ENCODE data around the gene MT1A.

MT1A gene

DNA sequence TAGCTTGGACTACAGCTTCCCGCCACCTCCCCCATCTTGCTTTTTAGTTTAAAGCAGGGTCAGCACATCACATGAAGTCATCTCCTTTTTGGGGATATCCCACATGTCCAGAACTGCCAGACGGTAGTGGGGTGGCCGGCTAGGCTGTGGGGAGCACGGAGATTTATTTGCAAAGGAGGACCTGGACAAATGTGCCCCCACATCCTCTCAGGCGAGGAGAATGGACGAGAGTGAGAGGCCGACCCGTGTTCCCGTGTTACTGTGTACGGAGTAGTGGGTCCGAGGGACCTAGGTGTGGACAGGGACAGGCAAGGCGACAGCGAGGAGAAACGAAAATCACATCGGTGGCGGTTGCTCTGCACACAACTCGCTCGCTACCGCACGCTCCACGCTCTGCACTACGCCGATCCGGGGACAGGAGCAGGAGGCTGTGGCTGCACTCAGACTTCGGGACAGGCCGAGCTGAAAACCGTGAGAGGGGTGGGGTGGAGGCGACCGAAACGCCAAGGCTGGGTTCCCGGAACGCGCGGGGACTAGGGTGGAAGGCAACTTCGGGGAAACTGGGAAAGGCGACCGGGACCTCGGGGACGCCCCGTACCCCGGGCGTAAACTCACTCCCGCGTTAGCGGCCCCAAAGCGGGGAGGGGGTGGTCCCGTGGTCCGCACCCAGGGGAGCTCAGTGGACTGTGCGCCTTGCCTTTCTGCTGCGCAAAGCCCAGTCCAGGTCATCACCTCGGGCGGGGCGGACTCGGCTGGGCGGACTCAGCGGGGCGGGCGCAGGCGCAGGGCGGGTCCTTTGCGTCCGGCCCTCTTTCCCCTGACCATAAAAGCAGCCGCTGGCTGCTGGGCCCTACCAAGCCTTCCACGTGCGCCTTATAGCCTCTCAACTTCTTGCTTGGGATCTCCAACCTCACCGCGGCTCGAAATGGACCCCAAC lies at the start of gene MT1A:
Gene MT1A (plus strand): TSS at position 853 of the 937 bp plus-strand sequence. CDS start 73 bp downstream, at position 926.
- DNase-seq: no peak

DNA sequence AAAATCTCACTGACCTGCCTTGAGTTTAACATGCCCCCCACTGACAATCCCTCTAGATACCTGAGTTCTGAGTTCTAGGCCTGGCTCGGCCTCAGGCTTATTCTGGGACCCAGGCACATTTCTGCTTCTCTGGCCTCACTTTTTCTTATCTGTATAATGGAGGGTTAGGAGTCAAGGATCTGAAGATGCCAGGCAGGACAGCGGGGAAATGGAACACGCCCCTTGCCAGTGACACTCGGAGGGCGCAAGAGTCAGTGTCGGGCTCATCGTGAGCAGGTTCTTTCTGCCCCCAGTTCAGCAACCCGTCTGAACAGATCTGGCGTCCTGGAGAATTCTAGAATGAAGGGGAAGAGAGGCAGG lies 49.7 kb upstream of the MT1A start:
- DNase-seq: no peak

DNA sequence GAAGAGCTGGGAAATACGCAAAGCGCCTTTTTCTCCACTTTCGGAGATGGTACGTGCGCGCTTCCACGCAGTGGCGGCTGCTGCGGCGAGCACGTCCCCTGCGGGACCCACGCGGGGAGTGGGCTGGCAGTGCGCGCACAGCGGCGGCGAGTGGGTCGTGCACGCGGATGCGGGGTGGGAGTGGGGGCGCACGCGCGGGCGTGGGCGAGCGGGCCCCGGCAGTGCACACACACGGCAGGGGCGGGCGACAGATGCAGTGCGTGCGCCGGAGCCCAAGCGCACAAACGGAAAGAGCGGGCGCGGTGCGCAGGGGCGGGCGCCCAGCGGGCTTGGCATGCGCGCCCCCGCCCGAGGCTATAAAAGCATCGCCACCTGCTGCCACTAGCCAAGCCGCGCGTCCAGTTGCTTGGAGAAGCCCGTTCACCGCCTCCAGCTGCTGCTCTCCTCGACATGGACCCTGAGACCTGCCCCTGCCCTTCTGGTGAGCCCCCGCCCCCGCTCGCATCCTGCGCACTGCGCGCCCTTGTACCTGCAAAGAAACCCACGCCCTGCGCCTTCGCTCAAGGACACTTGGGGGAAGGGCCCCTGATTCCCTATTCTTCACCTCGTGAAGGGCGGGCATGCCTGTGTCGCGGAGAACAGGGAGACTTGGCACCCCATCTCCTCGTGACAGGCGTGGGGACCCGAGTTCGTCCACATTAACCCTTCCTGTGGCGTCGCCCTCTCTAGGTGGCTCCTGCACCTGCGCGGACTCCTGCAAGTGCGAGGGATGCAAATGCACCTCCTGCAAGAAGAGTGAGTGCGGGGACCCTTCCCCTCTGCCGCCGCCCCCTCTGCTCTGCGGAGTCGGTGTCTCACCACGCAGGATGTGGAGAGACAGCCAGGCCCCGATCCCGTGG lies 49.1 kb upstream of the MT1A start, which contains the start of gene MT3:
Gene MT3 (plus strand): TSS at position 388 of the 899 bp plus-strand sequence. CDS start 63 bp downstream, at position 451.
- DNase-seq: no peak

DNA sequence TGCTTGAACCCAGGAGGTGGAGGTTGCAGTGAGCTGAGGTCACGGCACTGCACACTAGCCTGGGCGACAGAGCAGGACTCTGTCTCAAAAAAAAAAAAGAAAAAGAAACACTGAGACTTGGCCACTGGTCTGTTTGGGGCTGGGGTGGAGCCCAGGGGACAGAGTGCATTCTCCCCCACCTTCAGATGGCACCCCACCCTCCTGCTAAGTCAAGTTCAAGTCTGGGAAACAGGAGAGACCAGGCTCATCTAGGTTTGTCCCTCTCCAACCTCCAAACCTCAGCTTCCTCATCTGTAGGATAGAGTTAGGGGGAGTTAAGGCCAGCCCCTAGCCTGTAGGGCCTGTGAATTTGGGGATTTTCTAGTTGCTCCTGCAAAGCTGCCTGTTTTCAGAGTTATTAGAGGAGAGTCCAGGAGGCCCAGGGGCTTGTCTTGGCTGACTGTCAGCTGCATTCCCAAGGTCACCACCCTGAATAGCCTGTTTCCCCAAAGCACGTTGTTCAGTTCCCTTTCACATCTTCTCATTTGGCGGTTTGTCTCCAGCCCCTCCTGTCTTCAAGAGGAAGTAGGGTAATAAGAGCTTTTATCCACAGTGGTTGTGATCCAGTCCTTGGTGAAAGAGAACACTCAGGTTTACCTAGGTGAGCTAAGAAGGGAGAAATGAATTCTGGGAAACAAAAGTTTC lies 46.9 kb upstream of the MT1A start:
- peak; percentile 62 to 64 for DNase-seq

DNA sequence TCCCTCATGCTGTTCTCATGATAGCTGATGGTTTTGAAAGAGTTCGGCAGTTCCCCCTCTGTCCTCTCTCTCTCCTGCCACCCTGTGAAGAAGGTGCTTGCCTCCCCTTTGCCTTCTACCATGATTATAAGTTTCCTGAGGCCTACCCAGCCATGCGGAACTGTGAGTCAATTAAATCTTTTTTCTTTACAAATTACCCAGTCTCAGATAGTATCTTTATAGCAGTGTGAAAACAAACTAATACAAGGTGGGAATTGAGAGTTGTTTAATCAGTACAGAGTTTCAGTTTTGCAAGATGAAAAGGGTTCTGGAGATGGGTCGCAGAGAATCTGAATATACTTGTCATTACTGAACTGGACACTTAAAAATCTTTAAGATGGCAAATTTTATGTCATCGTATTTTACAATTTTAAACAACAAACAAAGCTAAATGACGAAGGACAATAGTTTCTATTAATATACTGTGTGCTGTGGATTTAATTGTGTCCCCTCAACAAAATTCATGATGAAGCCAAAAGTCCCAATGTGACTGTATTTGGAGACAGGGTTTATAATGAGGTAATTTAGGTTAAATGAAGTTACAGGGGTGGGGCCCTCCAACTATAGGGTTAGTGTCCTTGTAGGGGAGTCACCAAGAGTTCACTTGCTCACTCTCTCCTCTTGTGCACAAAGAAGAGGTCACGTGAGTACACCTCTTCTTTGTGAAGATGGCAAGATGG lies 44.7 kb upstream of the MT1A start:
- DNase-seq: no peak

DNA sequence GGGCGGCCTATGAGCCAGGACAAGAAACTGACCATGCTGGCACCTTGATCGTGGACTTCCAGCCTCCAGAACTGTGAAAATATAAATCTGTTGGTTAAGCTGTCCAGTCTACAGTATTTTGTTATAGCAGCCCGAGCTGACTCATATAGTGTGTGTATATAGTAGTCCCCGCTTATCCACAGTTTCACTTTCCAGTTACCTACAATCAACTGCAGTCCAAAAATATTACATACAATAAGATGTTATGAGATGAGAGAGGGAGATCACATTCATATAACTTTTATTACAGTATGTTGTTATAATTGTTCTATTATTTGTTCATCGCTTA lies 44.2 kb upstream of the MT1A start:
- no peak for DNase-seq

DNA sequence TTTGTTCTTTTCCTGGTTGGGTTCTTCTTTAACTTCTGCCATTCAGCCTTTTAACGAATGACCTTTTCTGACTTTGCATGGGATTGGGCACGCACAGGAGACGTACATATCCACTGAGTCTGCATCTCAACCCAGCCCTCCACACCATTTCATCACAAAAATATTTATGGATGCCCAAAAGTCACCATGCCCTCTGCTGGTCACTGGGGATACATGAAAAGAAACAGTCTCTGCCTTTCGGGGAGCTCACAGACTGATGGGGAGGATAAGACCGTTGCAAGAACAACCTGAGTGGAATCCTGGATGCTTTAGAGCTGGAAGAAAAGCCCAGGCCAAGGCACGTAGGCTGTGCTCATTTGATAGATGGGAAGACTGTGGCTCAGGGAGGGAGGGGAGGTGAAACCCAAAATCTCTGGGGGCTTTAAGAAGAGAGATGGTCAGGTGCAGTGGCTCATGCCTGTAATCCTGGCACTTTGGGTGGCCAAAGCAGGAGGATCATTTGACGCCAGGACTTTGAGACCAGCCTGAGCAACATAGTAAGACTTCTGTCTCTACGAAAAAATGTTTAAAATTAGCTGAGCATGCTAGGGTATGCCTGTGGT lies 38.0 kb upstream of the MT1A start:
- peak; percentile 38 to 52 for DNase-seq

DNA sequence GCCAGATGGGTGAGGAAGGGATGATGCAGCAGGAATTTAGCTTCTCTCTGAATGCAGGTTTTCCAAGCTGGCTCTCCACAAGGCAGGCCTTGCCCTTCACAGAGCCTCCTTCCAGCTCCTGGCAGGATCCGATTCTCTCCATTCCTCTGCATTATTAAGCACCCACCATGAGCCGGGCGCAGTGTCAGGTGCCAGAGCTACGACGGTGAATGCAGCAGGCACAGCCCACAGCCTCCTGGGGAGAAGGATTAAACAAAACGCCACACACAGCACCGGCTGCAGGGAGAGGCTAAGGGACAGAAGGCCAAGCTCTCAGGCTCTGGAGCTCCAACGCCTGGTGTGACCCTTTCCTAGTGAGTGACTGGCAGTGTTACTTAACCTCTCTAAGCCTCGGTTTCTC lies 37.1 kb upstream of the MT1A start:
- DNase-seq: no peak

DNA sequence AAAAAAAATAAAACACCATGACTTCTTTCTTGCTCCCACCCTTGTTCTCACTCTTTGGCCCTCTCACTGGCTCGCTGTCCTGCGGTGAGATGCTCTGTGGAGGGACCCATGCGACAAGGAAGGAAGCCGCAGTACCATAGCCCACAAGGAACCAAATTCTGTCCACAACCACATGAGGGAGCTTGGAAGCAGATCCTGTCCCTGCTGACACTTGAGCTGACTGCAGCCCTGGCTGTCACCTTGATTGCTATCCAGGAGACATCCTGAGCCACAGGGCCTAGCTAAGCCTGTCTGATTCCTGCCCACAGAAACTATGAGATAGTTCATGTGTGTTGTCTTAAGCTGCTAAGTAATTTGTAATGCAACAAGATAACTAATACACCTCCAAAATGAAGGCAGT lies 34.9 kb upstream of the MT1A start:
- DNase-seq: peak; percentile 28 to 34

DNA sequence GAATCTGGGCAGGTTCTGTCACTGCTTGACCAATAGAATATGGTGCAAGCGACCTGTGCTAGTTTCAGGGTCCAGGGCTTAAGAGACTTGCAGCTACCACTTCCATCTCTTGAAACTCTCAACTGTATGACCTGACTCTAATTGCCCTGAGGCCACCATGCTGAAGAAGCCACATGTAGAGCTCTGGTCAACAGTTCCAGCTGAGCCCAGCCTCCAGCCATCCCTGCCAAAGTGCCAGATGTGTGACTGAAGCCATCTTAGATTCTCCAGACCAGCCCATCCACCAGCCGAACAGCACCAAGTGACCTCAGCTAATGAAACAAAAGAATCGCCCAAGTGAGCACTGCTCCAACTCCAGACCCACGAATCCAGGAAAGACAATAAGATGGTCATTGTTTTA lies 33.5 kb upstream of the MT1A start:
- DNase-seq: no peak

DNA sequence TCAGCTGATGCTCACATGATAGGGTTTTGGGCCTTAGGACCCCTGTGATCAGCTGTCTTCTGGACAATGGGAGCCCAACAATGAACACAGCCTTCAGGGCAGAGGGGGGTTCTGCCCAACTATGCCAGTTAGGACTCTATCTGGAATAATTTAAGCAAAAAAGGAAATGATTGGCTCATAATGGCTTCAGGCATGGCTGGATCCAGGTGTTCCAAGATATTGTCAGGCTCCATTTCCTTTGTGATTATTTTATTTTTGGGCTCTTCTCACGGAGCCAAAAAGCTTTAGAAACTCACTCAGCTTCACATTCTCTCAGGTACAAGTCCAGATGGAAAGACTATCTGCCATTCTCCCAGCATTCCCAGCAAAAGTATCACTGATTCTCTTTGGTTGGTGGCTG lies 33.0 kb upstream of the MT1A start:
- no peak for DNase-seq

DNA sequence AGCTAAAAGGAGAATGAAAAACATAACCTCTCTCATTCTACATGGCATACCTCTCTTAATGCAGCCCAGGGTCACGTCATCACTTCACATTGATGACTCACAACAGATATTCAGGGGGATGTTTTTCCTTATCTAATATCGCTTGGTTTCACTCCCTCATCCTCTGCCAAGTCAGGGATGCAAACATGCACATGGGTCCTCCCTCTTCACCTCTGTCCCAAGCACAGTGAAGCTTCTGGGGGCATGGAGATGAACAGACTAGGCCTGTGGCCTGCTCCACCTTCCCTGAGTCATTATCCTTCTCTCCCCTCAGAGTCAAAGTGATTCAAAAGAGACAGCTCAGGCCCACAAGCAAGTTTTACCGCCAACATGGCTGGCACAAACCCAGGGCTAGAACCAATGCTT lies 32.4 kb upstream of the MT1A start:
- no peak for DNase-seq

DNA sequence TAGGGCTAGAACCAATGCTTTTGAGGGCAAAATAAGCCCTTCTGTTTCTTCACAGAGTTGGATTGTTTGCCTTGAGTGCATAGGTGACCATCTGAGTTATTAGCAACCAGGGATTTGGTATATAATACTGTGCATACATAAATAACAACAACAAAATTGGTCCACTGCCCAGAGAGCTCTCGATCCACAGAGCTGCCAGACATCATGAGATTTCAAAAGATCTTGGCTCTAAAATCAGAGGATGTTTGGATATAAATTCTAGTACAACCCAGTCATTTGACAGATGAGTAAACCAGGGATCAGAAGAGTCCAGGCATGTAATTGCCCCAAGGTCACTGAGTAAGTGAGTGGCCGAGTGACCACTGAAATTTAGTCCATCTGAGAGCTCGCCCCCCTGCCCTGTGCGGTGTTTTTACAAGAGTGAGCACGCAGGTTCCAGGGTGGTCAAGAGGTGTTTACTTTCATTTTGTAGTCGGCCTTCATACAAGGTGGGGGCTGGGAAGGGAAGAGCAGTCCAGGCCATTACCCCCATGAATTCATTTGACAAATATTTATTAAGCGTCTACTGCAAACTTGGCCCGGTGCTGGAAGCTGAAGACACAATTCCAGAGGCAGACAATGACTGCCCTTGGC lies 31.9 kb upstream of the MT1A start:
- DNase-seq: no peak

DNA sequence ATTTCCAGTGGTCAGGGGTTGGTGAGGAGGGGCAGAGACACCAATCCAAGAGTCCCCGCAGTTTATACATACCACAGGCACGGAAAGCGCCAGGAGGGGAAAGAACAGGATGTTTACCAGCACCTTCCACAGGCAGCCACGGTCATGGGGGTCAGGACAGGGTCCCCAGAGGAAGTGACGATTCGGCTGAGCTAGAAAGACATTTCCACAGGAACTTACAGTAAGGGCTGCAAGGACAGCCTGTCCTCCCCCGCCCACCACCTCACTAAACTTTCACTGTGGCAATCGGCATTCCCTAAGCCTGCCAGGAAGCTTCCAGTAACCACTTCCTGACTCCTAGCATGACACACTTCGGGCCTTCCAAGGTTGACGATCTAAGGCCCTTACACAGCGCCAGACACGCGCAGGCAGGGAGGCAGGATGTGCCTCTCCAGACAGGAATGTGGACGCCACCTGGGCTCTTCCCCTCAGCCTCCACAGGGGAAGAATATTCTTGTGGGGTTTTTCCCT lies 31.3 kb upstream of the MT1A start:
- no peak for DNase-seq

DNA sequence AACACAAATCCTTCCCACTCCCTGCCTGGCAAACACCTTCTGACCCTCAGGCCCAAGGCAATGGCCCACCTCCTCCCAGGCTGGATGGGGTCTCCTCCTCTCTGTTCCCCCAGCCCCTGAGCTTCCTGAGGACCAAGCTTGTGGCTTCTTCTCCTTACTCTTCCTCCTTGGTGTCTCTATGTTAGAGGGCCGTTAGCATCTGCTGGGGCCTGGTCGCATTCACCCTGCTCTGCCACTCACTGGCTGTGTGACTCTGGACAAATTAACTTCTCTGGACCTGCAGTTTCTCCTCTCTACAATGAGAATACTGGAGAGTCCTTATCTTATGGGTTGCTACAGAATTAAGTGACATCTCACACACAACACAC lies 30.8 kb upstream of the MT1A start:
- DNase-seq: no peak

DNA sequence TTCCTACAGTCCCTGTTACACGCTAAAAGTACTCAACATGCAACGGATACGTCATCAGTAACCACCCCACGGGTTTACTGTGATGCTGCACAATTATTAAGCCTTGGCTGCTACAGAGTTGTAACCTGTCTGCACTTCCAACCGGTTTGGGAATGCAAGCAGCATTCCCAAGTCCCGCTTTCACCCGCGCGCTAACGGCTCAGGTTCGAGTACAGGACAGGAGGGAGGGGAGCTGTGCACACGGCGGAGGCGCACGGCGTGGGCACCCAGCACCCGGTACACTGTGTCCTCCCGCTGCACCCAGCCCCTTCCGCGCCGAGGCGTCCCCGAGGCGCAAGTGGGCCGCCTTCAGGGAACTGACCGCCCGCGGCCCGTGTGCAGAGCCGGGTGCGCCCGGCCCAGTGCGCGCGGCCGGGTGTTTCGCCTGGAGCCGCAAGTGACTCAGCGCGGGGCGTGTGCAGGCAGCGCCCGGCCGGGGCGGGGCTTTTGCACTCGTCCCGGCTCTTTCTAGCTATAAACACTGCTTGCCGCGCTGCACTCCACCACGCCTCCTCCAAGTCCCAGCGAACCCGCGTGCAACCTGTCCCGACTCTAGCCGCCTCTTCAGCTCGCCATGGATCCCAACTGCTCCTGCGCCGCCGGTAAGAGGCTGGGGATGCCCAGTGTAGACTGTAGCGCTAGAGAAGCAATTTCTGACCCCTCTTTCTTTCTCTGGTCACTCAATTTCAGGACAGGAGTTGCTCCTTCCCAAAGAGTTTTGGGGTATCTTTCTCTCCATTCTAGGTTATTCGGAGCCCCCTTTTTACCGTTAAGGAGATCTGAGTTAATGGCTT lies 30.2 kb upstream of the MT1A start, which contains the start of gene MT2A:
Gene MT2A (plus strand): TSS at position 542 of the 833 bp plus-strand sequence. CDS start 72 bp downstream, at position 614.
- DNase-seq: peak; percentile 96 to 98

DNA sequence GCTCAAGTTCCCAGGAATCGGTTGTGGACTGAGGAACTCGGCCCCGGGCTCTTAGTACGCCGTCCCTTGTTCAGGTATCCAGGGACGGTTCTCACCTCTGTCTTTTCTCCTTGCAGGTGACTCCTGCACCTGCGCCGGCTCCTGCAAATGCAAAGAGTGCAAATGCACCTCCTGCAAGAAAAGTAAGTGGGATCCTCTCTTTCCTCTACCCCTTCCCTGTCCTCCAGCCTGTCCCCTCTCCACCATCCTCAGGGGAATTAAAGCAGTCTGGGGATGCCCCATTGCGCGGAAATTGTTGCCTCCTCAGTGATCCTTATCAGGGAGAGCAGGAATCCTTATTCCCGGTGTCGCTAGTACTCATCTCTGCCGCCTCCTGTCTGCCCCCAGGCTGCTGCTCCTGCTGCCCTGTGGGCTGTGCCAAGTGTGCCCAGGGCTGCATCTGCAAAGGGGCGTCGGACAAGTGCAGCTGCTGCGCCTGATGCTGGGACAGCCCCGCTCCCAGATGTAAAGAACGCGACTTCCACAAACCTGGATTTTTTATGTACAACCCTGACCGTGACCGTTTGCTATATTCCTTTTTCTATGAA lies 29.5 kb upstream of the MT1A start:
- DNase-seq: no peak

DNA sequence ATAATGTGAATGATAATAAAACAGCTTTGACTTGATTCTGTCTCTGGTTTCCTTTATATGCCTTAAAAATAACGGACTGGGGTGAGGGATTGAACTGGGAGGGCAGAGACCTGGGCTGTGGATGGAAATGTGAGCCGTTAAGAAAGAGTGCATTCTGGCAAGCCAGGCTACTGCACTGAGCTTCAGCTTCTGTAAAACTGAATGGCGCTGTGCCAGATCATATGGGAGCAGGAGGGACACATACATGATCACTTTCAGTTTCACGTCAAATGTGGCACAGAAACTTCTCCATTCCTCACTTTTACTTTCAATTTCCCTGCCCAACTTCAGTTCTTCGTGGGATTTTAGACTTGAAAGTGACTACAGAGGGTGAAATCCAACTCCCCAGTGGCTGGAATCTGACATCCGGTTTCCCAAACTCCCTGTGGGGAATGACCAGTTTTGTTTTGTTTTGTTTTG lies 29.0 kb upstream of the MT1A start:
- DNase-seq: peak; percentile 87 to 90

DNA sequence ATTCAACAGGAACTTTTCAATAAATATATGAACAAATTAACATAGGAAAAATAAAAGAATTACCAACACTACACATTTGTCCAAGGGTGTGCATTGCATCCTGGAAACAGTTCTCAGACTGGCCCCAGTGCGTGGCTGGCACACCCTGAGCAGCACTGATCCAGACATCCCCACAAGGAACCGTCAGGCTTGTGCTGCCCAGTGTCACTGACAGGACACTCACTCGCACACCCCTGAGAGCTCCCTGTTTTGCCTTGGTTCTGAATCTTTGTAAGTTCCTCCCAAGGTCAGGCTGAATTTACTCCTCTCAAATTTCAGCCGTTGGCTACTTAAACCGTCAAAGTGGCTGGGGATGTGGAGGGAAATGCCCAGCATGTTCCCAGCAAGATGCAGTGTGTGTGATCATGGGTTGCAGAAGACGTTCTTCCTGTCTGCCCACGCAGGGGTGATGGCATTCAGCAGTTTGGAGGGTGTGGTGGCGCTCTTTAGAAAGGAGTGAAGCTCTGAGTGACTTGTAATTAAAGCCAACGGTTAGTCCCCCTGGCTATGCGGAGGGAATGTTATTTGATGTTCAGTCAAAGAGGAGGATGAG lies 28.4 kb upstream of the MT1A start:
- peak; percentile 73 to 74 for DNase-seq

Measured in AML-193 (cell line).